Measurements from ENCODE around the gene SDCCAG8.
A peak's percentile ranks its signal among the peaks of the same experiment; 100 is the strongest.

The SDCCAG8 gene

DNA sequence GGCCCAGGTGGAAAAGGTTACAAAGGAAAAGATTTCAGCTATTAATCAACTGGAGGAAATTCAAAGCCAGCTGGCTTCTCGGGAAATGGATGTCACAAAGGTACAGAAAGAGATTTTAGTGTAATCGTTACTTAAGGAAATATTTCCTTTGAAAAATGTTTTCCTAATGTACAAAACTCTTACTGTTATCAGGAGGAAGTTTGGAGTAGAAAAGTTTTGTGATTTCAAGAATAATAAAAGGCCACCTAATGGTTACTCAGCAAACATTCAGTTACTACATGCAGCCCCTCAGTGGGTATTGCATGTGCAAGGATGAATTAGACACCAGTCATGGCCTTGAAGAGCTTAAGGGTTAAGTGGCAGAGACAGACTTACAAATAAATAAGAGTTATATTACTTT is 85.2 kb downstream of the SDCCAG8 start:
- DNase-seq, result no peak

DNA sequence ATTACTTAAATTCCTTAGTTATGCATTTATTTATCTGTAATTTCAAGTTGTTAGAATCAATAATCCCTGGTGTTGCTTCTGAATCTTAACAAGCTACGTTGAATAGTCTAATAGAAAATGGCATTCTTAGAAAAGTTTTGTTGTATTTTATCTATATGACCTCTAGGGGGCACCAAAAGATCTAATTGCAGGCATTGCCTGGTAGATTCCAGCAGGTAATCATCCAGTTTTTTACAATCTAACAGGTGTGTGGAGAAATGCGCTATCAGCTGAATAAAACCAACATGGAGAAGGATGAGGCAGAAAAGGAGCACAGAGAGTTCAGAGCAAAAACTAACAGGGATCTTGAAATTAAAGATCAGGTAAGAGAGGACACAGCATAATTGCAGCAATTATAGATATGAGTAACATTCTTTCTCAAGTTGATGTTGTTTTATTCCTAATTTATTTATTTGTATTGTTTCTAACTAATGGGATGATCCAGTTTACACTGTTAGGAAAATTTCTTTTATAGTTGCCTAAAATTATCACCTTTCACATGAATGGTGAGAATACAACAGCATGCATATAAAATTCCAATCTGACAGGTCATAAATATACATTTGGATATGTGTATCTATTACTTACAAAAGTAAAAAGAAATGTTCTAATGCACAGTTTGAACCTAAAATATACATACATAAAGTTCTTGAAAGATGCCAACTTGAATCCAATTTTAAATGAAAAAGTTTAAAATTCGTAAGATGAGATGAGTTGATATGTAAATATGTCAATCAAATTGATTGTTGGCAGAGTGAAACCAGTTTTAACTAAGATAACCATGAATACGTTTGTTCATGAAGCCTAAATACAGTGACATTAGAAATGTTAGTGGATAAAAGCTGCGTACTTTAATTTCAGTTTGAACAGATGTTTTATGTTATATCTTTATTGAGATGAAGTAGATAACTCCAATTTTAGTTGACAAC is 88.4 kb downstream of the SDCCAG8 start:
- peak; percentile 64 for DNase-seq

DNA sequence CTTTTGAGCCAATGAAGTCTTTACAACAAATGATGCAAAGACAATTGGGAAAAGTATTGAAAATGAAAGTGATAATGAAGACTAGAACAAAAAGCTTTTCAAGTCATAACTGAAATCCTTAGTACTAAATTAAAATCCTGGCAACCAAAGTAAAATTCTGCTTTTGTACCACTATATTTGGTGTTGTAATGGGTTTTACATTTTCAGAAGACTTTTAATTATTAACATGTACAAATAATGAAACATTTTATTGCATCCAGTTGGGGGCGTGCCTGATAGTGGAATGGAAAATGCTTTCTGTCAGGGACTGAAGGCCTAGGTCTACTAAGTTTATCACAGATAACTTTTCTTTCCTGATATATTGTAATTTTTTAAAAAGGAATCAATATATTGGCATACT is 89.4 kb downstream of the SDCCAG8 start:
- no peak for DNase-seq

DNA sequence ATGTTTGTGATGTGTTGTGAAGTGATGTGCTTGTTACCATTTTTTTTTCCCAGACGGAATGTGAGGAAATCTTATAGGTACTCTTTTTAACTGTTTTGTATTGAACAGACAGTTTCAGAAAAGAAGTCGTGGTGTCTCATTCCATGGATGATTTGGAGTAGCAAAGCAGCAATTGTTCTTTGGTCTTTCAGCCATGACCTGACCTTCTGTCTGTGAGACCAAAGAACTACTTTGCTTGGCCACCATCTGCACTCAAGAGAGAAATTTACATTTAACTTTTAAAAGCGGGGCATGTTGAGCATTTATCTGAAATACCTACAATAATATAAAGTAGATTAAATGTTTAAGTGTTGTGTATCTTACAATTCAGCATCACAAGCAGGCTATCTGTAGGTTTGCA is 90.2 kb downstream of the SDCCAG8 start:
- no peak for DNase-seq

DNA sequence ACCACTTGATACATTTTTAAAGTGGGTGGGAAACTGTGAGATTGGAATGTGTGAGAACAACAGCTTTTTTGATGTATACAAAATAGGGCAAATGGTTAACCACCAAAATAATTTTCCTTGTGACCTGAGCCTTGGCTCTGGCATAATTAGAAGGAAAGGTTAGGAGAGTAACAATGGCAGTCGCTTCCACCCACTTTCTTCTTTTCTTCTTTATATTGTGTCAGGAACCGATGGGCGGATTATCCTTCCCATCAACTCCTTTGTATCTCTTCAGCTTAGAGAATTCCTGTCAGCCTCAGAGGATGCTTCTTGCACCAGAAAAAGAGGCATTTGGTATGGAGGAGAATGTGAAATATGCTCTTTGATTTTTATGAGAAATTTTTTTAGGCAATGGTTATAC is 90.6 kb downstream of the SDCCAG8 start:
- DNase-seq, result no peak

DNA sequence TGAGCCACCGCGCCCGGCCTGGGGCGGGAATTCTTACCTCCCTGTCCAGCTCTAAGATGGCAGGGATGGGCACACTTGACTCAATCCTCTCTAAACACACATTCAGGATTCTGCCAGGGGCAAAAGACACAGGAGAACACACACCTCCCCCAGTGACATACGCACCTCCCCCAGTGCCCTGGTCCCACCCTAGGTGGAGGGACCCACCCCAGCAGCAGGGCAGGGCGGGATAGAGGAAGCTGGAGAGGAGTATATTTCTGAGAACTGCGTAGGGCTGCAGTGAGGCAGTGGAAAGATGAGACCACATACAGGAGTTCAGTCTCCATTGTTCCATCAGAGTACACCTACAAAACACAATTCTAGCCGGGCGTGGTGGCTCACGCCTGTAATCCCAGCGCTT is 92.5 kb downstream of the SDCCAG8 start:
- no peak for DNase-seq

DNA sequence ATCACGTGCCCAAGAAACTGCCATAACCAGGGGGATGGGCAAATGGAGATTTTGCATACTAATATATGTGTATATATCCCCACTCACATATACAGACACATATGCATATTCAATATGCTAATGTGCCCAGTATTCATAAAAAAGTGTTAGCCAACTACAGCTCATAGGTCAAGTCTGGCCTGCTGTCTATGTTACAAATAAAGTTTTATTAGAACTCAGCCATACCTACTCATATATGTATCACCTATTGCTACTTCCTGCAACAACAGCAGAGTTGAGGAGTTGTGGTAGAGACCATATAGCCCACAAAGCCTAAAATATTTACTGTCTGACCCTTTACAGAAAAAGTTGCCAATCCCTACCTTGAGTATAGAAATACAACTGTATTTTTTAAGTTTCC is 93.3 kb downstream of the SDCCAG8 start:
- DNase-seq, result no peak

DNA sequence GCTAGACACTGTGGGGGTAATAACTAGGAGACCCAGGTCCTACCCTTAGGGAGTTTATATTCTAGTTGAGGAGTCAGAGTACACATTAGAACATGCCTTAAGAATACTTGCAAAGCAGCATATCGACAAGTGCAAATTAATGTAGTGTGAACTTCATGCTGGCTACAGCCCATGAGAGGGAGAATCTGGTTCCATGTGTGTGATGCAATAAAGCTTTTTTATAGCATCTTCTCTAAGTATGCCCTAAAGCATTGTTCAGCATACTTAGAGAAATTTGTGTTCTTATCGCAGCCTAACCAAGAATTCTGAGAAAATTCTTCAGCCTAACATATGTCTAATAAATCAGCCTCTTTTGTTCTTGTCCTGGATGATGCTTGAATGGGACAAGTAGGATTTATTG is 95.5 kb downstream of the SDCCAG8 start:
- DNase-seq, result no peak

DNA sequence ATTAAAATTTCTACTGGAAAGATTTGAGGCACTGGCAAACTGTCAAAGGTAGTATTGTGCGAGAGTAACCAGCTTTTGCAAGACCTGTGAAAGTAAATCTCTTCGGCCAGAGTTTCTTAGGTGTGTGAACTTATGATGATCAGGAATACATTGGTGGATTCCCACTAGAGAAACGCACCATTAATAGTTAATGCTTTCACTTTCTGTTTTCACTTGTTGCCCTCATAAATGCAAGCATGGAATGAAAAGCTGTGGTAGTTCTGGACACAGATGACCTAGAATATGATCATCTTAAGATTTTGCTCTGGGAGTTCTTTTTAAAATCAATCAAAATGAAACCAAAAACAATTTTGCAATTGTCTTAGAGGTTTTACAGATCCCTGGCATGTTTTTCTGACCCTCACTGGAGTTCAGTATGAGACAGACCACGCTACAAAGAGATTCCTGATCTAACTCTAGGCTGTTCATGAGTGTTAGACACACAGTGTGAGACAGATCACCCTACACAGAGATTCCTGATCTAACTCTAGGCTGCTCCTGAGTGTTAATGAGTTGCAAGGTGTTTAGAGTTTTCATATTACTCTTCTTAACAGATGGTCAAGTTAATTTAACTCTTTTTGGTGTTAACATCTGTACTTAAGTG is 98.8 kb downstream of the SDCCAG8 start:
- DNase-seq, result peak; percentile 14

DNA sequence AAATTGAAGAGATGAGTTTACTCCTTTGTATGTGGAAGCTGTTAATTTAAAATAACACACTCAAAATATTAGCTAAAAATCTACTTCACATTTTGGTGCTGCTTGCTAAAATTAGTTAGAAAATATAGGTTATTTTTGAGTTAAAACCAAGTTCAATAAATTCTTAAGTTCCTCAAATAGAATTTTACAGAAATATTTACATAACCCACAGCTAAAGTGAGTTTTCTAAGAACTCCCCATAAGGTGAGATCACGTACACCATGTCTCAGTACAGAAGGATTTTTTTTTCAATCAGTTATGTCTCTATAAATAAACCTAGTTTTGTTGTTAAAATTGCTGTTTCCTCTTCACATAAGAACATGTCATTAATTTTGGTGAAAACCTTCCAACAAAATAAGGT is 108.0 kb downstream of the SDCCAG8 start:
- DNase-seq, result no peak

DNA sequence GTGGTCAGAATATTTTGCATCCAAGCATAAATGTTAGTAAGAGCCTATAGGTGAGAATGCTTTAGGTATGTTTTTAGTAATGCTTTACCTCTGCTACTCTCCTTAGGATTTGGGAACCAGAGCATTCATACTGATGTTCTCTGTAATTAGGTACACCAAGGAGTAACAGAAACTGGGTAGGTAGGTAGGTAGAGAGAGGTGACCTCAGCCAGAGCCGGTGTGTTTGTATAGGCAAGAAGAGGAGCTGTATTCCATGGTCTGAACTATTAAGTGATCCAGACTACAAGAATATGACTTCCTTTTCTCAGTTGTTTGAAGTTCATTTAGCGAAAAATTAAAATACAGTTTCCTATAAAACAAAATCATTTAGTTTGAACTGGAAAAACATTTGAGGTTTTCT is 108.5 kb downstream of the SDCCAG8 start:
- no peak for DNase-seq

DNA sequence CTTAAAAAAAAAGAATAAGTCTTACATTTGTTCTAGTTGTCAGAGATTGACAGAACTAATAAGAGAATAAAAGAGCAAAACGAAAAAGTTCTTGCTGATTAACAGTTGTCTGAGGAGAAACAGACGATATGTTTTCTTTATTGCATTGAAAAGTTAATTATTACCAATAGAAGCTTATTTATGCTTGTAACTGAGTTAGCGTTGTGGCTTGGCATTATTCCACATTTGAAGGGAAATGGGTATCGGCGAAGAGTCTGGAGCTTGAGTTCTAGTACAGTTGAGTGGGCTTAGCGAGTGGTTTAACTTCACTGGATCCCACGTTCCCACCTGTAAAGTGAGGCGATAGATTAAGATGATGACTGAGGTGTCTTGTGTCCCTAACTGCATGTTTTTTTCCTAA is 109.0 kb downstream of the SDCCAG8 start:
- no peak for DNase-seq

DNA sequence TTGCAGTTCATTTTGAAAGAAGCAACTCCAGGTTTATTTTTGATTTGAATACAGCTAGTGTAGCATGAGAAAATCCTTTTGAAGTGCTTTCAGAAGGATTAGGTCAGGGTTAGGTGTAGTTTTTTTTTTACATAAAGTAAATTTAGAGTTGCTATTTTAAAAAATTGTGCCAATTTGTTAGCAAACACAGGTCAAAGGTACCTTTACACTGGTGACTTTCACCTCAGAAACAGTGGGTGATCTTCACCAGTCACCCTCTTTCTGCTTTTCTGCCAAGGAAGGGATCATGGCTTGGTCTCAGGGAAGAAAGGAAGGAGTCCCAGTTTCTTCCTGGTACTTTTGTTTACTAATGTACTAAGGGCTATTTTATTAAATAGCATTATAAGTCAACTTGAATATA is 111.5 kb downstream of the SDCCAG8 start:
- no peak for DNase-seq

DNA sequence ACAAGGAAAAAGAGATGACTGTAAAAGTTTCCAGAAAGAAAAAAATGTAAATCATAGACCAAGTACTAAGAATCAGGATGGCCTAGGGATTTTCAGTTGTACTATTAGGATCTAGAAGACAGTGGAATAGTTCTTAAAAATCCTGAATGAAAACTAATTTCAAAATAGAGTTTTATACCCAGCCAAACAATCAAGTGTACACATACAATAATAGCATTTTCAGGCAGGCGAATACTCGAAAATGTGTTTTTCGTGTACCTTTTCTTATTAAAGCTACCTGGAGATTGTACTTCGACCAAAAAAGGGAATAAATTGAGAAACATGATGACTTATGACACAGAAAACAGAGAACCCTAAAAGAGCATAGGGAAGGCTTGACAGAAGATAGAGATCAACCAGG is 118.6 kb downstream of the SDCCAG8 start:
- DNase-seq, result no peak

DNA sequence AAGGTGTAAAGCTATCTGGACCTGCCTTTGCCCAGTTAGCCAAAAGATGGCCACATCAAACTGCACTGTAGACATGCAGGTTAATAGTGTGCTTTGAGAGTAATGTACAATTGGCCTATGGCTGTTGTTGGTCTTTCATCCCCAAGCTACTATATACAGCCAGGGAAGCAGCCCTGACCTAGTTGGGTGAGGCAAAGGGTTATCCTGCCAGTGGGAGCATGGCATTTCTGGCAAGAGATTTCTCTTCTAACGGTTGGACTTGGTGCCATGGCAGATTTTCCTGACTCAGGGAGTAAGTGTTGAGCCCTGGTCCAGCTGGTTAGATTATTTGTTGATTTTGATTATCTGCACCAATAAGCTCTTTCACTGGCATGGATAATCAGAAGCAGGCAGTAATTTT is 119.8 kb downstream of the SDCCAG8 start:
- no peak for DNase-seq

DNA sequence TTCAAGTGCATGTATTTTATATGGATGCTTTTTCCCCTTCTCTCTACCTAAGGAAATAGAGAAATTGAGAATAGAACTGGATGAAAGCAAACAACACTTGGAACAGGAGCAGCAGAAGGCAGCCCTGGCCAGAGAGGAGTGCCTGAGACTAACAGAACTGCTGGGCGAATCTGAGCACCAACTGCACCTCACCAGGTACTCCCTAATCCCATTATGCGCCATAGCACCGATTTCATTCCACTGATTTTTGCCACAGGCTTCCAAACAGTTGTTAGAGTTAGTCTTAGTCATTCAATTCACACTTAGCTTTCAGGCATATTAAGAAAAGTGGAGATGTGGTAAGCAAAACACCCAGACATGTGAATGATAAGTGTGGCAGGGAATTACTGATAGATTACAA is 122.8 kb downstream of the SDCCAG8 start:
- no peak for DNase-seq

DNA sequence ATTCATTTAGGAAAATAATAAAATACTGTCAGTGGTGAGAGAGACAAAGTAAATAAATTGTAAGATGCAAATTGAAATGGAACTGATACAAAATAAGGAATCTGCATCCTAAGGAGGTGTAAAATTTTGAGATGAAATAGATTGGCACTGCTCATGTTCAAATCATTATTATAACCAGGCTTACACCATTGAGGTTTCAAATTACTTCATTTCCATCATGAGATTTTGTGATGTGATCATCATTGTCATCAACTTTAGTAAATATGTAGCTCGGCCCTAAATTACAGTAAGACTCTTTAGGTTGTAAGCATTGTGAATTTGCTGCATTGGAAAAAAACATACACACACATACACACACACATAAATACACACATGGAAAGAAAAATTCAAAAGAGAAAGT is 123.4 kb downstream of the SDCCAG8 start:
- DNase-seq, result no peak

DNA sequence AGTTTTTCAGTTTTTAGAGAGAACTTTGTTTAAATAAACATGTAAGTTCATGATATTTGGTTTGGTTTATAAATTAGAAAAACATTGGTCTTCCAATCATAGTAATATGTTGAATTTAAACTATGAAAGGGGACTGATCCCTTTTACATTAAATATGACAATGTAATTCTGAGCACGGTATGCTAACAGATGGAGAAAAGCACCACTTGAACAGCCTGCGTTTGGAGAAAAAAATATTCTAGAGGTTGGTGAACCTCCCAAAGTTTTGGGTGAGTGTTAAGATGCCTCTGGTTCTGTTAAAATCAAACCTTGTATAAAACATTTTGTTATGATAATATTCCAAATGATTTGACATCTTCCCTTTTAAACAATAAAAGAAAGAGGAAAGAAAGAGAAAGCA is 123.9 kb downstream of the SDCCAG8 start:
- no peak for DNase-seq

DNA sequence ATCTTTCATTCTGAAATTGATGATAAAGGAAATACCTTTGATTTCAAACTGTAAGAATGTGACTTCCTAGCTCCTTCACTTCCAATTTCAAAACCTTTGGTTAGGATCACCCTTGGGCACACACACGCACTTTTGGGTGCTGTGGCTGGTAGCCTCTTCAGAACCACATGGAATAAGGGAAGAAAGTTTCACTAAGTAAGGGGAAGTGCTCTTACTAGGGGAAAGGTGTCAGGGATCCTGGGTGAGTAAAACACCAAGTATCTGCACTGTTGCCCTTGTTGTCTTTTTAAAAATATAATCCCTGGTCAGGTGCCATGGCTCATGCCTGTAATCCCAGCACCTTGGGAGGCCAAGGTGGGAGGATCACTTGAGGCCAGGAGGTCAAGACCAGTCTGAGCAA is 132.4 kb downstream of the SDCCAG8 start:
- DNase-seq, result no peak

DNA sequence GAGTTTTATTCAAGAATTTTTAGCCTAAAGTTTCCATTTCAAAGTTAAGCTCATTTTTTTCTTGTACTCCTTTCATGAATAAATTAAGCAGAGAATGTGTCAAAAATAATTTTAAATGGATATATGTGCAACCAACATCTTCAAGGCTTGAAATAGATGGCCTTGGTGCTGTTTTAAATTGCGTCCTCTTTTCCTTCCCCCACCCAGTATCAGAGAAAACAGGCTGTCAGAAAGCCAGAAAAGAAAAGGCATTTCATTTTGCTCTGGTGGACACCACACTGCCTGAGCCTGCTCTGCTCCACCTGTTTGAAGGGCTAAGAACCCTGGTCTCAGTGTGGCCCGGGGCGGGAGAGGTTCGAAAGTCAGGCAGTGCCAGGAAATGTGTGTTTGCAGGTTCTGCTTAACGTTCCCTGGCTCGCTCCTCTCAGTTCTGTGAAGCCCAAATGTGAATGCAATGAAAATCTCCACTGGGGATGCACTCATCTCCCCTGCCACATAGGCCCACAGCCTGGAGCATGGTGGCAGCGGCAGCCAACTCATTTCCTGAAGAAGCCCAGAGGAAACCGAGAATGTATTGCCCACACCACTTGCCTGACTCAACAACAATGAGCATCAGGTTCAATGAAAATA is 134.4 kb downstream of the SDCCAG8 start:
- no peak for DNase-seq

DNA sequence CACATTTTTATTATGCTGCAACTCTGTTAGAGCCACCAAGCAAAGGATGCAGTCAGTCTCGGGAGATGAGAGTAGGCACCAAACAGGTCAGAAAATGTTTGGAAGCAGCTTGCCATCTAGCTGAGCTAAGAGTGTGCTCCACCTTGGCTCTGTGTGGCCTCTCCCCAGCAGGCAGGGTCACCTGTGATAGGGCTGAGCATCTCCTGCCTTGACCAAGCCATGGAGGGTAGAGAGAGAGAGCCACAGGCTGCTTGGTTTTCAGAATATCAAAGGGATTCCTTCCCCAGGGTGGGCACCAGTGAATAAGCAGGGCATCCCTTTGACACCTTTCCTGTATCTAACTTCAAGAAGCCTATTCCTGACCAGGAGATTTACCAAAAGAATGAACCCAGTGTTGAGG is 135.5 kb downstream of the SDCCAG8 start:
- no peak for DNase-seq

DNA sequence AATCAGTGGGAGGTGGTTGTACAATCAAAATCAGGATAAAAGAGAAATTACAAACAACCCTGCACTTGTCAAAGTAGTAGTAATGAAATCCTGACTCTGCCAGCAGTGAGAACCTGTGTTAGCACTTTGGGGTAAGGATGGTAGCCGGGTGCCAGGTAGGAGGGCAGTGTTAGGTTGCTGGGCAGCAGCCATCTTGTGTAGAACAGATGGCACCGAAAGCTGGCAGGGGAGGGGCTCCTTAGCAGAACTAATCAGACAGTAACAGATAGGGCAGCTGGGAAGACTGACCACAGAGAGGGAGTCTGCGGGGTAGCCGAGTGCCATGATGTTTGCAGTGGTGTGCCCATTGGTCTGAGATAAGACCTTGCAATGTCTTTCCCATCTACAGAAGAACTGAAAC is 137.3 kb downstream of the SDCCAG8 start:
- no peak for DNase-seq

DNA sequence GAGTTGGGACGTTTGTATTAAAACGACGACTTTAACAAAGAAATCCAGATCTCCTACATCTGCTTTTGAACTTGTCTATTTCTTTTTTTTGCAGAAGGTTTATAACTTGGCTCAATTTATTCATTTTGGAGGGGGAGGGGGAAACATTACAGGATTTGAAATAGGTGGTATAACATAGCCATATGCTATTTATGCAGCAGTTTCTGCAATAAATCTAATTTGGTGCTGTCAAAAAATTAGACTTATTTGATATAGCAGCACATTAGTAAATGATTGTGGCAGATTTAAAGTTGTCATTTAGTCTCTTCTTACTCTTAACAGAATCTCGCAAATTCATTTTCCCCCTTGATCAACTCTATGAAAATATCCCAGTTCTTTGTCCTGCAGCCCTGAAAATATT is 138.2 kb downstream of the SDCCAG8 start:
- no peak for DNase-seq
